ENCODE data around the gene SHISA7.

The SHISA7 gene

GRCh38 chr19:55479045-55479444 is 35.9 kb upstream of the SHISA7 start:
- H3K27me3 ChIP-seq (ENCODE audit: control insufficient read depth, insufficient read depth, low read length), result no peaks in the 10 kb centered on the region
- no peaks in the 10 kb centered on the region for H3K9me3 ChIP-seq (replicated peaks; ENCODE audit: low read length)
- H3K9ac ChIP-seq (ENCODE audit: low read depth, low read length), result no peak overlapping the region
- peaks cover 10% of the 10 kb centered on the region for H3K36me3 ChIP-seq (ENCODE audit: insufficient read depth, low read length)
- H3K4me2 ChIP-seq (ENCODE audit: low read length), result no peak overlapping the region
- peaks cover 31% of the 10 kb centered on the region for H3K4me1 ChIP-seq (ENCODE audit: control insufficient read depth, insufficient read depth, low read length)
- H3K4me3 ChIP-seq (ENCODE audit: low read length), result no peak overlapping the region

GRCh38 chr19:55478364-55478763 is 35.3 kb upstream of the SHISA7 start:
- Histone ChIP-seq H3K4me3 (ENCODE audit: low read length) (no peak overlapping the region), H3K36me3 (ENCODE audit: insufficient read depth, low read length) (peaks cover 10% of the 10 kb centered on the region)

GRCh38 chr19:55477905-55478304 is 34.8 kb upstream of the SHISA7 start:
- Histone ChIP-seq H3K4me3 (ENCODE audit: low read length) (peak overlapping the region; percentile 77), H3K9me3 (replicated peaks; ENCODE audit: low read length) (no peaks in the 10 kb centered on the region), H3K4me2 (ENCODE audit: low read length) (peak overlapping the region; percentile 80), H3K9ac (ENCODE audit: low read depth, low read length) (peak overlapping the region; percentile 74), H3K4me1 (ENCODE audit: control insufficient read depth, insufficient read depth, low read length) (peaks cover 42% of the 10 kb centered on the region), H3K27me3 (ENCODE audit: control insufficient read depth, insufficient read depth, low read length) (no peaks in the 10 kb centered on the region), H3K36me3 (ENCODE audit: insufficient read depth, low read length) (peaks cover 9% of the 10 kb centered on the region)

More at GRCh38 chr19:55478364-55478763, 35.3 kb upstream of the SHISA7 start:
- Histone ChIP-seq H3K9me3 (replicated peaks; ENCODE audit: low read length) (no peaks in the 10 kb centered on the region), H3K27me3 (ENCODE audit: control insufficient read depth, insufficient read depth, low read length) (no peaks in the 10 kb centered on the region), H3K4me2 (ENCODE audit: low read length) (peak overlapping the region; percentile 80), H3K4me1 (ENCODE audit: control insufficient read depth, insufficient read depth, low read length) (peaks cover 37% of the 10 kb centered on the region), H3K9ac (ENCODE audit: low read depth, low read length) (no peak overlapping the region)

- Histone ChIP-seq H3K4me3 (ENCODE audit: low read length) (peak within 1 kb of the TSS; percentile 77), H3K9me3 (replicated peaks; ENCODE audit: low read length) (no peaks in the 10 kb centered on the region), H3K4me1 (ENCODE audit: control insufficient read depth, insufficient read depth, low read length) (peaks cover 48% of the 10 kb centered on the region), H3K36me3 (ENCODE audit: insufficient read depth, low read length) (peaks cover under 1% of the 10 kb centered on the region), H3K27me3 (ENCODE audit: control insufficient read depth, insufficient read depth, low read length) (no peaks in the 10 kb centered on the region), H3K9ac (ENCODE audit: low read depth, low read length) (peak within 1 kb of the TSS; percentile 74), H3K4me2 (ENCODE audit: low read length) (peak within 1 kb of the TSS; percentile 90)
Measured at GRCh38 chr19:55476100-55476775, 33.1 kb upstream of the SHISA7 start, which contains the start of gene ZNF628. Gene ZNF628 (plus strand): TSS chr19:55476617. CDS start chr19:55479911, 3,294 bp downstream.

- peak overlapping the region; percentile 29 for H3K4me3 ChIP-seq (ENCODE audit: low read length)
- H3K4me1 ChIP-seq (ENCODE audit: control insufficient read depth, insufficient read depth, low read length), result peaks cover 48% of the 10 kb centered on the region
- no peaks in the 10 kb centered on the region for H3K27me3 ChIP-seq (ENCODE audit: control insufficient read depth, insufficient read depth, low read length)
- no peaks in the 10 kb centered on the region for H3K9me3 ChIP-seq (replicated peaks; ENCODE audit: low read length)
- H3K4me2 ChIP-seq (ENCODE audit: low read length), result peak overlapping the region; percentile 59
- peak overlapping the region; percentile 67 for H3K9ac ChIP-seq (ENCODE audit: low read depth, low read length)
- no peaks in the 10 kb centered on the region for H3K36me3 ChIP-seq (ENCODE audit: insufficient read depth, low read length)
Measured at GRCh38 chr19:55474269-55475265, 31.5 kb upstream of the SHISA7 start.

GRCh38 chr19:55473225-55474012 is 30.3 kb upstream of the SHISA7 start:
- H3K9me3 ChIP-seq (replicated peaks; ENCODE audit: low read length), result no peaks in the 10 kb centered on the region
- no peaks in the 10 kb centered on the region for H3K27me3 ChIP-seq (ENCODE audit: control insufficient read depth, insufficient read depth, low read length)
- H3K9ac ChIP-seq (ENCODE audit: low read depth, low read length), result peak overlapping the region; percentile 67
- peak overlapping the region; percentile 50 for H3K4me3 ChIP-seq (ENCODE audit: low read length)
- H3K36me3 ChIP-seq (ENCODE audit: insufficient read depth, low read length), result no peaks in the 10 kb centered on the region
- H3K4me2 ChIP-seq (ENCODE audit: low read length), result peak overlapping the region; percentile 74
- H3K4me1 ChIP-seq (ENCODE audit: control insufficient read depth, insufficient read depth, low read length), result peaks cover 47% of the 10 kb centered on the region

- no peaks in the 10 kb centered on the region for H3K27me3 ChIP-seq (ENCODE audit: control insufficient read depth, insufficient read depth, low read length)
- peak overlapping the region; percentile 67 for H3K9ac ChIP-seq (ENCODE audit: low read depth, low read length)
- H3K4me3 ChIP-seq (ENCODE audit: low read length), result no peak overlapping the region
Measured at GRCh38 chr19:55472463-55472862, 29.4 kb upstream of the SHISA7 start.

GRCh38 chr19:55471266-55471665 is 28.2 kb upstream of the SHISA7 start:
- H3K9me3 ChIP-seq (replicated peaks; ENCODE audit: low read length), result no peaks in the 10 kb centered on the region
- H3K4me2 ChIP-seq (ENCODE audit: low read length), result no peak overlapping the region
- no peaks in the 10 kb centered on the region for H3K36me3 ChIP-seq (ENCODE audit: insufficient read depth, low read length)
- H3K9ac ChIP-seq (ENCODE audit: low read depth, low read length), result no peak overlapping the region
- peaks cover 48% of the 10 kb centered on the region for H3K4me1 ChIP-seq (ENCODE audit: control insufficient read depth, insufficient read depth, low read length)
- no peaks in the 10 kb centered on the region for H3K27me3 ChIP-seq (ENCODE audit: control insufficient read depth, insufficient read depth, low read length)
- no peak overlapping the region for H3K4me3 ChIP-seq (ENCODE audit: low read length)

More at GRCh38 chr19:55472463-55472862, 29.4 kb upstream of the SHISA7 start:
- Histone ChIP-seq H3K4me2 (ENCODE audit: low read length) (no peak overlapping the region), H3K4me1 (ENCODE audit: control insufficient read depth, insufficient read depth, low read length) (peaks cover 45% of the 10 kb centered on the region), H3K36me3 (ENCODE audit: insufficient read depth, low read length) (no peaks in the 10 kb centered on the region), H3K9me3 (replicated peaks; ENCODE audit: low read length) (no peaks in the 10 kb centered on the region)

- Histone ChIP-seq H3K4me3 (ENCODE audit: low read length) (no peak overlapping the region), H3K36me3 (ENCODE audit: insufficient read depth, low read length) (no peaks in the 10 kb centered on the region), H3K4me1 (ENCODE audit: control insufficient read depth, insufficient read depth, low read length) (peaks cover 18% of the 10 kb centered on the region), H3K9me3 (replicated peaks; ENCODE audit: low read length) (no peaks in the 10 kb centered on the region), H3K4me2 (ENCODE audit: low read length) (peak overlapping the region; percentile 32), H3K27me3 (ENCODE audit: control insufficient read depth, insufficient read depth, low read length) (no peaks in the 10 kb centered on the region), H3K9ac (ENCODE audit: low read depth, low read length) (no peak overlapping the region)
Measured at GRCh38 chr19:55468054-55468393, 24.9 kb upstream of the SHISA7 start.

- Histone ChIP-seq H3K4me2 (ENCODE audit: low read length) (peak overlapping the region; percentile 32), H3K4me1 (ENCODE audit: control insufficient read depth, insufficient read depth, low read length) (peaks cover 12% of the 10 kb centered on the region), H3K4me3 (ENCODE audit: low read length) (no peak overlapping the region), H3K9me3 (replicated peaks; ENCODE audit: low read length) (no peaks in the 10 kb centered on the region), H3K36me3 (ENCODE audit: insufficient read depth, low read length) (no peaks in the 10 kb centered on the region), H3K9ac (ENCODE audit: low read depth, low read length) (no peak overlapping the region), H3K27me3 (ENCODE audit: control insufficient read depth, insufficient read depth, low read length) (no peaks in the 10 kb centered on the region)
Measured at GRCh38 chr19:55467236-55468053, 24.3 kb upstream of the SHISA7 start.

Measured in skeletal muscle satellite cell (primary cell).